NCI-H2081 (cell line): ENCODE results near the gene MYO7B.
"Not testable (repeated sequence)": the region's sequence is repeated elsewhere in the genome, so short reads cannot be mapped to it uniquely, and the experiment has no call there.

ENCODE experiments used
- DNase-seq, 2 experiments: peaks; one replicate each; lab custom pipeline; 2025; lab: John Stamatoyannopoulos, UW

Gene MYO7B

DNA sequence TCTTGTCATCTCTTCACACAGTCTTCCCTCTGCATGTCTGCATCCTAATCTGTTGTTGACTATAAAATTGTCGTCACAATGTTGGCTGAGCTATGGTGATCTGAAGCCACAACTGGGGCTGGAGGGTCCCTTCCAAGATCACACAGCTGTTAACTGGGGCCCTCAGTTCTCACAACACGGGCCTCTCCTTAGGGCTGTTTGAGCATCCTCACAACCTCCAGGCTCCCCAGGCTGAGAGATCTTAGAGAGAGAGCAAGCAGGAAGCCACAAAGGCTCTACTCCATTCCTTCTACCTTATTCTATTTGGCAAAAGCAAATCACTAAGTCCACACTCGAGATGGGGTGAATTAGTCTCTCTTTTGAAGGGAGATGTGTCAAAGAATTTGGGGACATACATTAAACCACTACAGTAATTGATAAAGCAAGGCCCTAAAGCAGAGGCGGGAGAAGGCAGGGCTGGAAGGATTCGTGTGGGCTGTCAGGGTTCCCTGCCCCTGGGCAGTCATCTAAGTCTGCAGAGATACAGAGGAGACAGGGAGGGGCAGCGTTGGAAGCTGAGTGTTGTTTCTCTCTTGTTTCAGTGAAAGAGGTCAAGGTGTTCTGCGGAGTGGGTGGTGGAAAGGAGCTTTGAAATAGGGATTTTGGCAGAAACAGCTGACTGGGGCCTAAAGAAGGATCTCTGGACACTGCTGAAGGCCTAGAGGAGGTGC, 15.9 kb downstream of the MYO7B start:
- no peak for DNase-seq

DNA sequence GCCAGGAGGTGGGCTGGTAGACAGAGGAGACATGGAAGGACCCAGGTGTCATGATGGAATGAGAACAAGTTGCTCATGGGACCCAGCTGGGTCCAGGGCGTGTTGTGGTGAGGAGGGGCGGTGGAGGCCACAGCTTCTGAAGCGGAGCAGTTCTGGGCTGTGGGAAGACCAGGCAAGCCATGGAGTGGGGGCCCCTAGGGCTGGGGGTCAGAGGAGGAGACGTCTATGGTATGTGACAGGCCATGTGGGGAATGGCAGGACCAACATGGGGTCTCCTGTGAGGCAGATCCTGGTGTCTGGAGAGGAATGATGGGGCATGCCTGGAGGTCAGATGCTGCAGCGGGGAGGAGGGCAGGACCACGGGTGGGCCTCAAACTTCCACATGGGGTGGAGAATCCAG, 16.9 kb downstream of the MYO7B start:
- no peak for DNase-seq

DNA sequence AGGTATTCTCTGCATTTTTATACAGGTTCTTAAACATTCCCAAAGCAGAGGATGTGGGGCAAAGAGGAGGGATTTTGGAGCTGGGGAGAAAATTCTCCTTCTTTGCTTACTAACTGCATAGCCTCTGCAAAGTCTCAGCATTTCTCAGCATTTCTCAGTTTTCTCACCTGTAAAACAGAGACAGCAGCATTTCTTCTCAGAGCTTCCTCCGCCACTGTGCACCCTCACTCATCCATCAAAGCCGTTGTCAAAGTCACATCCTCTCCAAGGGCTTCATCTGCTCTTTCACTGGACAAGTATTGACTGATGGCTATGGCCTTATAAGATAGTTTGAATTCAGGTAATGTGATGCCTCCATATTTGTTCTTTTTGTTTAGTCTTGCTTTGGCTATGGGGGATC, 17.4 kb downstream of the MYO7B start:
- DNase-seq, result no peak

DNA sequence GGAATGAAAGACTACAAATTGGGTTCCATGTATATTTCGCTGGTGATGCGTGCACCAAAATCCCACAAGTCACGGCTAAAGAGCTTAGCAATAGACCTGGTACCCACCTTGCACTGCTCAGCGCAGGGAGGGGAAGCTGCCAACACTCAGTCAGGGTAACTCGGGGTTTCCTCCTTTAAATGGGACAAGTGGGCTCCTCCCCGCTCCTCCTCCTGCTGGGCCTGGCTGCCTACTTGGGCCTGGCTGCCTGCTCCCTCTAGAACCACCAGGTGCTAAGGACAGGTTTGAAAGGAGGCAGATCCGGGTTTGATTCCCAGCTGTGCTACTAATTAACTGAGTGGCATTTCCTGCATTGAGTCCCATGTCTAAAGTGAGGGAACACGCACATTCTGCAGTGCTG, 23.4 kb downstream of the MYO7B start:
- no peak for DNase-seq

DNA sequence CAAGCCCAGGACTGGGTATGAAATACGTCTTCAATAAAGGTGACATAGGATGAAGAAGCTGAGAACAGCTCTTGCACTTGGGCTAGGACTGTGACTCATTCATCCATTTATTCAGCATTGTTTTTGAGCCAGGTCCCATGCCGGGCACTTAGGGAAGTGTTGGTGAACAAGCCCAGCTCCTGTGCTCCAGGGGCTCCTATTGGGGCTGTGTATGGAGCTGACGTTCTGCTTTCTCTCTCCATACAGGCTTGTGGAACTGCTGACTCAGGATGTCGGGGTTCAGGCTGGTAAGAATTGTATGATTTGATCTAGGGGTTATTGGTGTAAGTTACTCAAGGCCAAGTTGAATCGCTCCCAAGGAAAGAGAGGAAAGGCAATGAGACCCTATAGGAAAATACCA, 24.0 kb downstream of the MYO7B start:
- DNase-seq, result no peak

DNA sequence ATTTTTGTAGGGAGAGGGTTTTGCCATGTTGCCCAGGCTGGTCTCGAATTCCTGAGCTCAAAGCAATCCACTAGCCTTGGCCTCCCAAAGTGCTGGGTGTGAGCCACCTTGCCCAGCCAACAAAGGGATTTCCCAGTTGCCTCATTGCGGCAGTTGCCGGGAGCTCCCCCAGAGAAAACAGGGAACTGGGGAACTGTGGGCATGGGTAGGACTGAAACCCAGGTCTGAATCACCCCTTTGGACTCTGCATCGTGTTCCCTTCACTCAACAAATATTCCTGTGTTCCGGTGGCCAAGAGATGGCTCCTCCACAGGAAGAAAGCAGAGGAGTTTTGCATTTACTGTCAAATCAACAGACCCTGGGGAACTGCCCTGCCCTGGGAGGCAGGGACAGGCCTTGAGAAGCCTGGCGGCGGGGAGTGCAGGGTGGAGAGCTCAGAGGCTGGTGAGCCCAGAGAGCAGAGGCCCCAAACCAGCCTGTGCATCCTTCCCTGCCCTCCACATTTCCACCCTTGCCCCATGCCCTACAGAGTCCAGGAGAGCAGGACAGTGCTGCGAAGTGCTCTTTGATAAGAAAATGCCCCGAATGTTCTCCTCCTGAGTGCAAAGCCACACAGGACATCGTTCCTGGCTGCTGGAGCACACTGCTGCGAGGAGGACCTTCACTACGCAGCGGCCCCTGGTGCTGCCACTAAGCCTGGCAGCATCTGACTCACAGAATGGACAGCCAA, 24.9 kb downstream of the MYO7B start:
- no peak for DNase-seq

DNA sequence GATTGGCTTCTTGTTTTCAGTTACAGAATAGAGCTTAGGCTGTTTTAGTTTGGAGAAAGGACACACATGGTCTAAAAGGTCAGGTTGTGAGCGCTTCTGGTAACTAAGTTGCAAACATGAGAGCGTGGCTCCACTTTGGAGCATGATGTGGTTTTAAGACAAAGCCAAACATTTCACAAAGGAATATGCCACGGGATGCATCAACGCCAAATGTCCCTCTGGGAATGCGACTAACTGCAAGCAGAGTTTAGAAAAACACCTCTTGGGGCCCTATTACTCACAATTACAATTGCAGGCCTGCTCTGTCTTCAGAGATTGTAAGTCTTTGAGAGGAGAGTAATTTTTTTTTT, 25.4 kb downstream of the MYO7B start:
- DNase-seq, result no peak

DNA sequence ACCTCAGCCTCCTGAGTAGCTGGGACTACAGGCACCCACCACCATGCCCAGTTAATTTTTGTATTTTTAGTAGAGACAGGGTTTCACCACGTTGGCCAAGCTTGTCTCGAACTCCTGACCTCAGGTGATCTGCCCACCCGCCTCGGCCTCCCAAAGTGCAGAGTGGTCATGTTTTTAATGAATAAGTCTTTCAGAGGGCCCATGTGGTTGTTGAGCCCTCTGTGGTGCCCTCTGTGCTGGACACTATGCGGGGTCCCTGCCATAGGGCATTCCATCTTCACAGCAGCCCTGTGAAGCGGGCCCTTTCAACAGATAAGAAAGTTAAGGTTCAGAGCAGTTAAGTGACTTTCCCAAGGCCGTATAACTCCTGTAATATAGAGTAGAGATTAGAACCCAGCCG, 25.9 kb downstream of the MYO7B start:
- DNase-seq, result no peak

DNA sequence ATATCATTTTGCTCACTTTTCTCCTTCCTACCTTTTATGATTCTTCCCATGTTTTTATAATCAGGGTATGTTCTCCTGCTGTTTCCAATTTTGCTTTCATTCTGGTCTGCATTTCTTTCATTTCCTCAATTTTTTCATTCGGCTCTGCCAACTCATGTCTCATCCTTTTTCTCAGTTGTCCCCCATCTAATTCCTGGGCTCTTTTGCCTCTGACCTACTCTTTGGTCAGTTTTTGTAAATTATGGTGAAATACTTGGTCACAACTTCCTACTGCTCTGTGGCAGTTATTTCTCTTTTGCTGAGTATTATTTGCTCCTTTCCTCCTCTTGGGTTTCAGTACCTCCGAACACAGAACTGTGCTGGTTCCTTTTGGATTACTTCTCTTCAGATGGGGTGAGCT, 27.5 kb downstream of the MYO7B start:
- no peak for DNase-seq

DNA sequence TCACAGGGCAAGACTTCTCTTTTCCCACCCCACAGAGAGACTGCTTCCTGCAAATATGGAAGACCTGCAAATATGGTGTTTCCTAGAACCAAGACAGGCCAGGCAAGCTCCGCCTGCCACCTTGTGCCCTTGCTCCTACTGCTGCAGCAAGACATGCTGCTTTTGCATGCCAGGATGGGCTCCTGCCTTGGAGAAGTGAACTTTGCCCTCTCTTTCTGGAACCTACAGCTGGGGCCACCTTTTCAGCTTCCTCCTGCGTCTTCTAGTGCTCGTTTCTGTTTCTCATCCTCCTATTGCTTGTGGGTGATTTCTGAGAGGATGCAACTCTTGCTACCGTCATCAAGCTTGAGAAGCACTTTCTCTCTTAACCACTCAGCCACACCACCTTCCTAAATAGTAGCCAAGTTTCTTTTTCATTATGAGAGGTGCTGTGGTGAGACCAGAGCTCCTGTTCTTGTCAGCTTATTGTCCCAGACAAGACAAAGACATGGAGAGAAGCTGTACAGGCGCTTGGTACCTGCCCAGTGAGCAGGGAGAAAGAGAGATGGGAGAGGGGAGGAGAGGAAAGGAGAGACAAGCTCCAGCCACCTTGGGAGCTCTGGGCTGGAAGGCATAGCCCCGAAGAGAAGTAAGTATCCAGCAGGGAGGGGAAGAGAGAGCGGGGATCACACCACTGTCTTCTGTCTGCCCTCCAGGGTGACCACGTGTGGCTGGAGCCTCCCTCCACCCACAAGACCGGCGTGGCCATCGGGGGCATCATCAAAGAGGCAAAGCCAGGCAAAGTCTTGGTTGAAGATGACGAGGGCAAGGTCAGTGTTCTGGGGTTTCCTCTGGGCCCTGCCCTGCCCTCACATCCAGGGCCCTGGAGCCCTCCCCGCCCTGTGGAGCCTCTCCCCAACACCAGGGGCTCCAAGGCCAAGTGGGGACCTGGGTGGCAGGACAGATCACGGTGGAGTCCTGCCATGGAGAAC, 28.3 kb downstream of the MYO7B start:
- DNase-seq, result no peak

DNA sequence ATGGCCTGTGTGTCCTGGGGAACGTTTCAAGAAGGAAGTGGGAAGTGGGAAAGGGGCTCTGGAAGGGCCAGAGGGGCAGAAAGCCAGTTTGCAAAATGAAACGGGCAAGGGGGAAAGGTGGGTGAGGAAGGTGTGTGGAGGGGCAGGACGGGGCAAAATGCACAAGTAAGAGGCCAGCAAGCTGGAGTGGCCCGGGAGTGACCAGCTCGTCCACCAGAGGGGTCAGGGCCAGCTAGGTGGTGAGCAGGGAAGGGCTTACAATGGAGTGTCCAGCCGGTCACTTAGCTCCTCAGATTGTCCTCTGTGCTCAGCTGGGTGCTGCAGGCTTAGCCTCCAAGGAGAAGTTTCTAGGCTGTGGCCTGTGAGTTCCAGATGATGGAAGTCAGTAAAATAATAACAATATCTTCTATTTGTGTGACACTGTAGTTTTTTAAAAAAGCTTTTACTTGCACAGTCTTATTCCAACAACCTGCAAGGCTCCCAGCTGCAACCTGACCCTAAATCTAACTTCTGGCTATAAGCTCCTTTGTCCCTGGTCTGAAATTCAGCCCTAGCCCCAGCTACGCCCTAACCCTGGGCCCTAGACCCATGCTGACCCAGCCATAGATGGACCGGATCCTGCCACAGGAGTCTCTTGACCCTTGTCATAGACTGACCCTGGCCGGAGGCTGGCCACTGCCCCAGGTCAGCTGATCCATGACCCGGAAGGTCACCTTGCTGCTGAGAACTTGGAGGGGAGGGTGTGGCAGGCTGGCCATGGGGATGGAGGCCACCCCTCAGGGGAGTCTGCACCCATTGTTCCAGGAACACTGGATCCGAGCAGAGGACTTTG, 29.2 kb downstream of the MYO7B start:
- no peak for DNase-seq

DNA sequence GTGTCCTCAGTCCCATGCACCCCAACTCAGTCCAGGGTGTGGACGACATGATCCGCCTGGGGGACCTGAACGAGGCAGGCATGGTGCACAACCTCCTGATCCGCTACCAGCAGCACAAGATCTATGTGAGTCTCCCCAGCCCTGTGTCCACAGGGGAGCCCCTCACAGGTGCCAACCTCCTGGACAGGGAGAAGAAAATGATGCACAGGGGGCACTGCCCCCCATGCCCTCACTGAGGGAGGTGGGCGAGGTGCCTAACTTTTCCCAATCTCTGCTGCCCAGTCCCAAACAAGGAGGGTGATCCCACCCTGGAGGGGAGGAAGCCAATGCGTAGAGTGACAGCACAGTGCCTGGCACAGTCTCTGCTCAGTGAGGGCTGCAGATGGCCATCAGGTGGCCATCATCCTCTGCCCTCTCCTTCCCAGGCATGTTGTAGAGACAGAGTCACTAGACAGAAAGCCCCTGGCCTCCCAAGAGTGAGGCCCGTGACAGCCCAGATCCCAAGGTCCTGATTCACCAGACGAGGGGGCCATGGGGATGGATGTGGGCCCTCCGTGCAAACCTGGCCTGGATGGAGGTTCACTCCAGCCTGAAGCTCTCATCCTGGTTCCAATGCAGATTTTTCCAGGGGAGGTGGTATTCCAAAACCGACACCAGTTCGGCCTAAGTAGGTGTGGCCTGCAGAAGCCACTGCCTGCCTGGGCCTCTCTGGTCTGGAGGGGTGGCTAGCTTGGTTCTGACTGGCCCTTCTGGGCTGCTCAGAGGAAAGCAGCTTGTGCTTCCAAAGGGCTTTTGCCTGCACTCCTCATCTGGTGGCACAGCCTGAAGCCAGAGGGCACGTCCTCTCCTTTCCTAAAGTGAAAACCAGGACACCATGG, 30.0 kb downstream of the MYO7B start:
- DNase-seq, result no peak

DNA sequence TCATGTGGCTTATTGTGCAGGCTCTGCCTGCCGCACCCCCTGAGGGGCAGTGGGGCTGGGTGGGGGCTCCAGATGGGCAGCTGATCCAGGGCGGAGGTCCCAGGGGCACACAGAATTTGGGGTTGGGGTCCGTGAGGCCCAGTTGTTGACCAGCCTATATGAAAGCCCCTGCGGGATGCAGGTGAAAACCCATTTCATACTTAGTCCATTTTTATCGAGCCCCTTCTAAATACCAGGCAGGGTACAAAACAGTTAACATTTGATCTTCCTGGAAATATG, 30.6 kb downstream of the MYO7B start:
- no peak for DNase-seq

DNA sequence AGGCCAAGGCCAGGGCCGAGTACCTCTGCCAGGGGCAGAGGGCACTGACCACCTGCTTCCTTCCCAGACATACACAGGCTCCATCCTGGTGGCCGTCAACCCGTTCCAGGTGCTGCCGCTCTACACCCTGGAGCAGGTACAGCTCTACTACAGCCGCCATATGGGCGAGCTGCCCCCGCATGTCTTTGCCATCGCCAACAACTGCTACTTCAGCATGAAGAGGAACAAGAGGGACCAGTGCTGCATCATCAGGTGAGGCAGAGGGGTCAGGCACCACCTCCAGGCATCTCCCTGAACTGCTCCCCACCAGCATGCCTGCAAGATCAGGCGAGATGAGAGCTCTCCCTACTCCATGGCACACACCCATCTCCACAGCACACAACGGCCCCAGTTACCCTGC, 31.1 kb downstream of the MYO7B start:
- no peak for DNase-seq

DNA sequence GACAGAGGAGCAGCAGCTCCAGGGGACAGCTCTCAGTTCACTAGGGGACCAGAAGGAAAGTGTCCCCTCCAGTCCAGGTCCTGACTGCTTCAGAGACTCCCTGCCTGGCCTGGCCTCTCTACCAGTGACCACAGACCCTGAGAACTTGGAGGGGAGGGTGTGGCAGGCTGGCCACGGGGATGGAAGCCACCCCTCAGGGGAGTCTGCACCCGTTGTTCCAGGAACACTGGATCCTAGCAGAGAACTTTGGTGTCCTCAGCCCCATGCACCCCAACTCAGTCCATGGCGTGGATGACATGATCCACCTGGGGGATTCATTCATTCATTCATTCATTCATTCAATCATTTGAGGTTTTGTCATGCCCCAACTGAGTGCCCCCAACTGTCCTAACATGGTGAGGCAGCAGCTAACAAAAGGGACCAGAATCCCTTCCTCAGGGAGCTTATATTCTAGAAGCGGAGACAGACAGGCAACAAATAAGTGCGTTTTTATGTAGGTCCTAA, 31.9 kb downstream of the MYO7B start:
- no peak for DNase-seq

DNA sequence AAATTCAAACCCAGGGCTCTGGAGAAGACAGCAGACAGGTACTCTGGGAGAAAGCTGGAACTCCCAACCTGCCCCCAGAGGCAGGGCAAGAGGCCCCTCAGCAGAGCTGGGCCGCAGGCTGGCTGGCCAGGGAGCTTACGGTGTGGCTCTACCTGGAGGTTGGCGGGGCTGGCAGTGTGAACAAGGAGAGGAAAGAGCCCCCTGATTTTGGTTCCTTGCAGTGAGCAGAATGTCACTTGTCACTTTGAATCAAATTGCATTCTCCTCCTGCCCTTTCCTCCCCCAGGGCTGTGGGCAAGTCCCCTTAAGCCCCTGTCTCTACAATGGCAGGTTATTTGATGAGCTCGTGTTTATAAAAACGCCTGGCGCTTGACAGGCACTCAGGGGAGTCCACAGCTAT, 32.6 kb downstream of the MYO7B start:
- no peak for DNase-seq

DNA sequence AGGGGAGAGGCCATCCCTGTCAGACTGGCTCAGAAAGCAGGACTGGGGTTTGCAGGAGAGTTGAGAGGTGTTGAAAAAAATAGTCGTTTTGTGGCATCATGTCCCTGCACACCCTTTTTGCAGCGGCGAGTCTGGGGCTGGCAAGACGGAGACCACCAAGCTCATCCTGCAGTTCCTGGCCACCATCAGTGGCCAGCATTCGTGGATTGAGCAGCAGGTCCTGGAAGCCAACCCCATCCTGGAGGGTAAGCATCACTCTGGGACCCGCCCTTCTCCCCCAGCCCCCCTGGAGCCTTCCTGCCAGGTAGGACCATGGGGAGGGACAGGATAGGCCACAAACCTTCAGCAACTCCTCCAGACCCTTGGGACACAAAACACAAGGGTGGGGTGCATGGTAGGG, 34.2 kb downstream of the MYO7B start:
- no peak for DNase-seq

DNA sequence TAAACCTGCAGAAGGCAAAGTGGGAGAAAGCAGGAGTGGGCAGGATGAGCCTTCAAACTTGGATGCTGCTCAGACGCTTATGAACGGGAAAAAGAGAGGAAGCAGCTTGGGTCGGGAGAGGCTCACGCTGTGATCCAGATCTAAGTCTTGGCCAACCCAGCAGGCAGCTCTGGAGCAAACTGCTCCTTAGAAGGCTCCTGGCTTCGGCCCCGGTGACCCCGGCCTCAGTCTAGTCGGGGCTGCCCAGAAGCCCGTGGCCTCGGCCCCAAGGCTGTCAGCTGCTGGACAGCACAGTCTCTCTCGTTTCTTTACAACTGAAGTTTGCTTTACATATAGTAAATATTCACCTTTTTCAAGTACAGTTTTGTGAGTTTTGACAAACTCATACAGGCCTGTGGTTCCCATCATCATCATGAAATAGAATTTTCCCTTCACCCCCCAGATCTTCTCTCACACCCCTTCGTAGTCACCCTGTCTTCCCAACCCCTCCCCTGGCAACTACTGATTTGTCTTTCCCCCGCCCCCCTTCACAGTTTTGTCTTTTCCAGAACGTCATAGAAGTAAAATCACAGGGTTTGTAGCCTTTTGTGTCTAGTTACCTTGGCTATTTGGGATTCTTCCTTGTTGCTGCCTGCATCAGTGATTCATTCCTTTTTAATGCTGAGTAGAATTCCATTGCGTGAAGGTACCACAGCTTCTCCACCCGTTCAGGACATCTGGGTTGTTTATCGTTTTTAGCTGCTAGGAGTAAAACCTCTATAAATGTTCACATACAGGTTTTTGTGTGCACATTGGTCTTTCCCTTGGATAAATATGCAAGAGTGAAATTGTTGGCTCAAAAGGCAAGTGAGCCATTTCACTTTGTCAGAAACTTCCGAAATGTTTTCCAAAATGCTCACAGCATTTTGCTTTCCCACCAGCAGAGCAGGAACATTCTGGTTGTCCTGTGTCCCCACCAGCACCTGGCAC, 35.1 kb downstream of the MYO7B start:
- DNase-seq, result no peak

DNA sequence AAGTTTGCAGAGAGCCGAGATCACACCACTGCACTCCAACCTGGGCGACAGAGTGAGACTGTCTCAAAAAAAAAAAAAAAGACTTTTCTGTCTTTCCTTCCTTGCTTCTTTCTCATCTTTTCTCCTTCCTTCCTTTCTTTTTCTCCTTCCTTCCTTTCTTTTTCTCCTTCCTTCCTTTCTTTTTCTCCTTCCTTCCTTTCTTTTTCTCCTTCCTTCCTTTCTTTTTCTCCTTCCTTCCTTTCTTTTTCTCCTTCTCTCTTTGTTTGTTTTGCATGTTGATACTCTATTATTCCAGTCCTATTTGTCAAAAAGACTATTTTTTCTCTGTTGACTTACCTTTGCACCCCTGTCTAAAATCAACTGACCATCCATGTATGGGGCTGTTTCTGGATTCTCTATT, 36.9 kb downstream of the MYO7B start:
- DNase-seq, result not testable (repeated sequence)

DNA sequence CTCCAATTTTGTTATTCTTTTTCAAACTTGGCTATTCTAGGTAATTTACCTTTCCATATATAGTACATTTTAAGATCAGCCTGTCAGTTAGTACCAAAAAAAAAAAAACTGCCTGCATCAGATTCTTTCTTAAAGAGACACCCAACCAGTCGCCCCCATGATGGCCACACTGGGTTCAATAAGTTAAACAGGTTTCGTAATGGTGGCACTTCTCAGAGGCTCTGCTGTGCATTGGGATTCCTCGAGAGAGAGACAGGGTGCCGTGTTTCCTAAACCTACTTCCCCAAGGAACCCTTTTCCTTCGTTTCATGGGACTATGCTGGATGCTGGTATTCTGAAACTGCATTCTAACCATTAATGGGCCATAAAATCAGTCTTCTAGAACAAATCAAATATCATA, 37.4 kb downstream of the MYO7B start:
- no peak for DNase-seq
